OCI-LY7 (cell line): Measurements from ENCODE around the gene SLC25A33. TPM values are rescaled to one million over a fixed set of nuclear protein-coding genes. Genes with fewer than 3 reads are reported as not detected.

Source experiments
- BruUV-seq: library from RNA; stranded (reverse); fragments of 400-500 nt; replicated peaks from 2 replicates; lab custom pipeline; 2021; lab: Mats Ljungman, UMichigan
- CTCF ChIA-PET: fragments of 300-600 bp; sonication (Branson Sonifier 250); formaldehyde crosslinking; loops from one replicate; lab custom pipeline; 2022; ENCODE audit warnings: antibody characterized with exemption; ENCODE audit not compliant: unreplicated experiment; lab: Charles Lee
- POLR2A ChIA-PET: fragments of 300-600 bp; sonication (Branson Sonifier 250); formaldehyde crosslinking; loops from one replicate; lab custom pipeline; 2022; ENCODE audit warnings: antibody characterized with exemption; lab: Charles Lee
- DNase-seq: peaks from one replicate; pipeline ENCODE4 v3.0.0-alpha.2; 2015; ENCODE audit warnings: low spot score
- H2AFZ ChIP-seq: fragments of 200-600 bp; sonication (generic), shearing (Covaris generic); 2 replicates; pipeline ENCODE4 v1.6.1; 2014; ENCODE audit warnings: mild to moderate bottlenecking, antibody characterized with exemption, low read length, moderate library complexity
- H3K27ac ChIP-seq: fragments of 200-600 bp; sonication (generic); 2 replicates; pipeline ENCODE4 v1.5.1; 2014; ENCODE audit warnings: mixed run types, low read depth, mild to moderate bottlenecking, moderate library complexity, low read length, inconsistent platforms; ENCODE audit not compliant: poor library complexity, severe bottlenecking
- H3K36me3 ChIP-seq: fragments of 200-600 bp; sonication (generic); 2 replicates; pipeline ENCODE4 v1.6.1; 2014; ENCODE audit warnings: mild to moderate bottlenecking, antibody characterized with exemption, low read length, moderate library complexity, mixed read lengths; ENCODE audit not compliant: insufficient read depth
- H3K4me1 ChIP-seq: fragments of 200-600 bp; sonication (generic); 2 replicates; pipeline ENCODE4 v1.5.1; 2014; ENCODE audit warnings: mild to moderate bottlenecking, low read length; ENCODE audit not compliant: insufficient read depth, poor library complexity, severe bottlenecking
- H3K4me2 ChIP-seq: fragments of 200-600 bp; sonication (generic); 2 replicates; pipeline ENCODE4 v1.6.1; 2014; ENCODE audit warnings: mild to moderate bottlenecking, low read length
- H3K4me3 ChIP-seq: fragments of 200-600 bp; sonication (generic); 2 replicates; pipeline ENCODE4 v1.5.1; 2014; ENCODE audit warnings: mild to moderate bottlenecking, low read depth, low read length; ENCODE audit not compliant: poor library complexity, severe bottlenecking
- H3K79me2 ChIP-seq: fragments of 200-600 bp; sonication (generic); 2 replicates; pipeline ENCODE4 v1.6.1; 2016; ENCODE audit warnings: low read depth, mild to moderate bottlenecking, low read length, moderate library complexity, mixed read lengths; ENCODE audit not compliant: insufficient read depth
- H3K9me2 ChIP-seq: fragments of 200-600 bp; sonication (generic); 2 replicates; pipeline ENCODE4 v1.6.1; 2016; ENCODE audit warnings: mild to moderate bottlenecking, low read length, mixed read lengths; ENCODE audit not compliant: insufficient read depth
- H3K9me3 ChIP-seq: fragments of 200-600 bp; sonication (generic); 2 replicates; pipeline ENCODE4 v1.6.1; 2014; ENCODE audit warnings: mild to moderate bottlenecking, mixed run types, low read length, mixed read lengths
- H4K20me1 ChIP-seq: fragments of 200-600 bp; sonication (generic); 2 replicates; pipeline ENCODE4 v1.6.1; 2014; ENCODE audit warnings: mild to moderate bottlenecking, antibody characterized with exemption, low read length, moderate library complexity, mixed read lengths; ENCODE audit not compliant: insufficient read depth
- EZH2phosphoT487 ChIP-seq: fragments of 200-600 bp; sonication (generic); IDR thresholded peaks from 2 replicates; pipeline ENCODE4 v1.6.1; 2018; ENCODE audit warnings: low read depth, borderline replicate concordance, mild to moderate bottlenecking, mixed run types, antibody characterized with exemption, low read length, moderate library complexity, mixed read lengths
- intact Hi-C: fragments of 100-400 bp; cut with micrococcal nuclease; formaldehyde crosslinking; loops from one replicate; pipeline ENCODE4 v1.10.0; 2022; ENCODE audit not compliant: unreplicated experiment
- total RNA-seq, 2 experiments: library from RNA; depleted of rRNA in 1 of 2; stranded (reverse); fragments of >200 nt in 1 of 2; shearing (Covaris generic) in 1 of 2; gene quantifications; 2 replicates each; pipeline ENCODE4 v1.2.3, GENCODE V29; 2014 to 2022
- TF ChIP-seq, protein P1 (sequence below): fragments of 200-600 bp; sonication (generic); conservative IDR thresholded peaks from 2 replicates; pipeline ENCODE4 v1.5.1; 2014; ENCODE audit warnings: mild to moderate bottlenecking, antibody characterized with exemption, low read length, moderate library complexity, mixed read lengths

Gene SLC25A33
- total RNA-seq, 2 experiments from 2014 or later, result 15.1 to 16.5 TPM

DNA sequence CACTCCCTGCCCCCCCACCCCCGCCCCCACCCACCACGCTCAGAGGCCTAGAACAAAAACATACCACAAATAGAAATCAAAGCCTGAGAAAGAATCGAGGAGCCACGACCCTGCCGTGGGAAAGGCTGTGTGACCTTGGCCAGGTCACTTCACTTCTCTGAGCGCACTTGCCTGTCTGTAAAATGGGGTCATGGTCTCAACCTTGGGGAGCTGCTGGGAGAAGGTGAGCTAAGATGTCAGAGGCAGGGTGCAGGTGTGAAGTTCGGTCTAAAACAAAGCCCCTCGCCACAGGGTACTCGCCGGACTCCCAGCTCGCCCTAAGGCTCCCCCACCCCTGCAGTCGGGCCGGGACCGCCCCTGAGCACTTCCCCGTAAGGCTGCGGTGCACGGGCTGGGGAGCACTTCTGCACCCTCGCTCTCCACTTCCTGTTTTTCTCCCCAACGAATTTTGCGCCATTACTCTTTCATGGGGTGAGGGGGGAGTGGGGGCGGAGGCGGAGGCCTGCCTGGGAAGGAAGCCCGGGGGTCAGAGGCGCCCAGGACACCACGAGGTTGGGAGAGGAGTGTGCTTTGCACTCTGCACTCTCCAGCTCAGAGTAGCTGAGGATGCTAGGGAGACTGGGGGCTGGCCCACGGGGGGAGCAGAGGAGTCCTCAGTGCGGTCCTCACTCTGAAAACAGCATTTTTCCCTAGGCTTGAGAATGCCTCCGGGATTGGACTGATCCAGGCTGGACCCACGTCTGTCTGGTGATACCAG lies 90.4 kb downstream of the SLC25A33 start:
- H3K27ac ChIP-seq, result peak overlapping the region; percentile 15
- H3K4me1 ChIP-seq, result peaks cover 45% of the 10 kb centered on the region
- no peak for TF ChIP-seq EZH2phosphoT487
- peak; percentile 69 for DNase-seq
- no TSS peak for BruUV-seq
- ChIA-PET CTCF (interaction anchor here (0.6 to 1.1 kb wide), 4 partner anchors 19 to 329 kb away, joined by 3 to 4 read pairs (median 3); no protein-coding TSS in a partner anchor), POLR2A (interaction anchor here (0.5 to 2.8 kb wide), 9 partner anchors 24 to 334 kb away, joined by 3 to 15 read pairs (median 7); no protein-coding TSS in a partner anchor)
- no peaks in the 10 kb centered on the region for H3K9me2 ChIP-seq
- H3K4me2 ChIP-seq, result peak overlapping the region; percentile 63
- intact Hi-C loops, result loop anchor here (5.0 kb wide), 1 partner anchor 73 kb away; no protein-coding TSS in a partner anchor
- peak overlapping the region; percentile 56; the same call in 1 of the 2 replicates for H2AFZ ChIP-seq
- no peak overlapping the region for H3K4me3 ChIP-seq
- H3K79me2 ChIP-seq, result no peaks in the 10 kb centered on the region
- no peaks in the 10 kb centered on the region for H3K9me3 ChIP-seq
- H3K36me3 ChIP-seq, result no peaks in the 10 kb centered on the region
- H4K20me1 ChIP-seq, result no peaks in the 10 kb centered on the region

DNA sequence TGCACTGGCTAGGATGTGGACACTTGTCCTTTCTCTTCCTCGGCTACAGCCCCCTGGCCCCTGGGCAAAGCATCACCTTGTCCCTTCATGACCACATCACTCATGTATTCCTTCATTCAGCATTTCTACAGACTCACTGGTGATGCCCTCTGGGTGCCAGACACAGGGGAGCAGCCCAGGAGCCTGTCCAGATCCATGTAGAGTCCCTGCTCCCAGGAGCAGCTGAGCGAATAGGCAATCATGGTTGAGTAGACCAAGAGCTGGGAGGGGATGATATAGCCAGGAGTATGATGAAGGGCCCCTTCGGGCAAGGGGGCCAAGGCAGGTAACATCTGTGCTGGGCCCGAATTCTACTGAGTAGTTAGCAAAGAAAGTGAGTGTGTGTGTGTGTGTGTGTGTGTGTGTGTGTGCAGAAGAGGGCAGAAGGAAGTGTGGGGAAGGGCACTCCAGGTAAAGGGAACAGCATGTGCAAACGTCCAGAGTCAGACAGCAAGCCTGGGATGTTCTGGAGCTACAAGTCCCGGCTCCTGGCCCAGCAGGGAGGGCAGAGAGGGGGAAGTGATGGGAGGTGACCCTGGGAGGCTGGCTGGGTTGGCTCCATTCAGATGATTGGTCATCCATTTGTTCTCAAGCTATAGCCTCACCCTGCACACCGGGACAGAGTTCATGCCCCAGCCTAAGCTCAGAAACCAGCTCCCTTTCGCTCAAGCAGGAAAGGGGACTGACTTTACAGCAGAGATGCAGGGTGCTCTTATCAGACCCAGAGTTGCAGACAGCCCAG lies 91.3 kb downstream of the SLC25A33 start:
- CTCF ChIA-PET, result interaction anchor here (0.6 to 1.1 kb wide), 2 partner anchors 23 to 330 kb away, joined by 3 read pairs; no protein-coding TSS in a partner anchor
- Histone ChIP-seq H4K20me1 (no peaks in the 10 kb centered on the region), H3K4me3 (no peak overlapping the region), H3K9me3 (no peaks in the 10 kb centered on the region), H2AFZ (peak overlapping the region; percentile 56; the same call in 1 of the 2 replicates), H3K79me2 (no peaks in the 10 kb centered on the region), H3K4me1 (peaks cover 45% of the 10 kb centered on the region), H3K4me2 (peak overlapping the region; percentile 63), H3K27ac (no peak overlapping the region), H3K9me2 (no peaks in the 10 kb centered on the region), H3K36me3 (no peaks in the 10 kb centered on the region)
- intact Hi-C loops, result no loop called here
- TF ChIP-seq EZH2phosphoT487, result no peak
- TF ChIP-seq, protein P1, sequence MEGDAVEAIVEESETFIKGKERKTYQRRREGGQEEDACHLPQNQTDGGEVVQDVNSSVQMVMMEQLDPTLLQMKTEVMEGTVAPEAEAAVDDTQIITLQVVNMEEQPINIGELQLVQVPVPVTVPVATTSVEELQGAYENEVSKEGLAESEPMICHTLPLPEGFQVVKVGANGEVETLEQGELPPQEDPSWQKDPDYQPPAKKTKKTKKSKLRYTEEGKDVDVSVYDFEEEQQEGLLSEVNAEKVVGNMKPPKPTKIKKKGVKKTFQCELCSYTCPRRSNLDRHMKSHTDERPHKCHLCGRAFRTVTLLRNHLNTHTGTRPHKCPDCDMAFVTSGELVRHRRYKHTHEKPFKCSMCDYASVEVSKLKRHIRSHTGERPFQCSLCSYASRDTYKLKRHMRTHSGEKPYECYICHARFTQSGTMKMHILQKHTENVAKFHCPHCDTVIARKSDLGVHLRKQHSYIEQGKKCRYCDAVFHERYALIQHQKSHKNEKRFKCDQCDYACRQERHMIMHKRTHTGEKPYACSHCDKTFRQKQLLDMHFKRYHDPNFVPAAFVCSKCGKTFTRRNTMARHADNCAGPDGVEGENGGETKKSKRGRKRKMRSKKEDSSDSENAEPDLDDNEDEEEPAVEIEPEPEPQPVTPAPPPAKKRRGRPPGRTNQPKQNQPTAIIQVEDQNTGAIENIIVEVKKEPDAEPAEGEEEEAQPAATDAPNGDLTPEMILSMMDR, result no peak
- no peak for DNase-seq
- BruUV-seq, result no TSS peak
- POLR2A ChIA-PET, result interaction anchor here (0.6 to 2.8 kb wide), 5 partner anchors 14 to 156 kb away, joined by 3 to 15 read pairs (median 7); partner anchors contain the start of gene PIK3CD

- H3K27ac ChIP-seq, result no peak overlapping the region
- H3K4me3 ChIP-seq, result no peak overlapping the region
- no peaks in the 10 kb centered on the region for H3K9me3 ChIP-seq
- no peaks in the 10 kb centered on the region for H3K79me2 ChIP-seq
- TF ChIP-seq, protein P1, result no peak
- no peak for TF ChIP-seq EZH2phosphoT487
- peaks cover 34% of the 10 kb centered on the region for H3K4me1 ChIP-seq
- POLR2A ChIA-PET, result interaction anchor here (0.9 to 1.5 kb wide), 2 partner anchors 13 to 19 kb away, joined by 5 to 7 read pairs; partner anchors contain the start of gene PIK3CD
- H3K4me2 ChIP-seq, result no peak overlapping the region
- CTCF ChIA-PET, result no interaction called here
- H3K9me2 ChIP-seq, result no peaks in the 10 kb centered on the region
- H3K36me3 ChIP-seq, result no peaks in the 10 kb centered on the region
- DNase-seq, result no peak
- BruUV-seq, result no TSS peak
- H2AFZ ChIP-seq, result no peak overlapping the region
- intact Hi-C loops, result no loop called here
- no peaks in the 10 kb centered on the region for H4K20me1 ChIP-seq
These were observed 92.3 kb downstream of the SLC25A33 start for GRCh38 chr1:9631613-9632012.
